SK-N-SH (cell line): Measurements from ENCODE around the gene CNPY2.

Experiments used
- ELF1 ChIP-seq: IDR thresholded peaks from 2 replicates; pipeline ENCODE4 v1.4.0; 2012
- EP300 ChIP-seq, 2 experiments: IDR thresholded peaks; 2 replicates each; pipeline versions ENCODE4 v1.4.0 to v1.6.1; 2012; ENCODE audit warnings: borderline replicate concordance in 1 of 2, low read depth in 1 of 2, low read length in 1 of 2
- FOXM1 ChIP-seq: IDR thresholded peaks from 2 replicates; pipeline ENCODE4 v1.4.0; 2012; ENCODE audit warnings: low read depth, mild to moderate bottlenecking
- MXI1 ChIP-seq: IDR thresholded peaks from 2 replicates; pipeline ENCODE4 v1.6.1; 2012; ENCODE audit warnings: mild to moderate bottlenecking, low read depth, low read length, improper control_type of control experiment
- NRF1 ChIP-seq: IDR thresholded peaks from 2 replicates; pipeline ENCODE4 v1.6.1; 2012; ENCODE audit warnings: low read depth, mild to moderate bottlenecking, low read length
- POLR2AphosphoS5 ChIP-seq: IDR thresholded peaks from 2 replicates; pipeline ENCODE4 v1.6.1; 2012; ENCODE audit warnings: low read depth, low read length
- RAD21 ChIP-seq: IDR thresholded peaks from 2 replicates; pipeline ENCODE4 v1.6.1; 2012; ENCODE audit warnings: mild to moderate bottlenecking, low read length
- RCOR1 ChIP-seq: fragments of 150-350 bp; IDR thresholded peaks from 2 replicates; pipeline ENCODE4 v1.6.1; 2017; ENCODE audit warnings: antibody characterized with exemption, low read length
- SIN3A ChIP-seq: IDR thresholded peaks from 2 replicates; pipeline ENCODE4 v1.6.1; 2012; ENCODE audit warnings: low read depth, mild to moderate bottlenecking, low read length, moderate library complexity, borderline replicate concordance
- TAF1 ChIP-seq: IDR thresholded peaks from 2 replicates; pipeline ENCODE4 v1.6.1; 2012; ENCODE audit warnings: low read depth, mild to moderate bottlenecking, low read length, moderate library complexity, borderline replicate concordance
- YY1 ChIP-seq: IDR thresholded peaks from 2 replicates; pipeline ENCODE4 v1.4.0; 2012; ENCODE audit warnings: low read depth, mild to moderate bottlenecking
- TF ChIP-seq, protein P1 (sequence below): fragments of 200-600 bp; sonication (generic); IDR thresholded peaks from 2 replicates; pipeline ENCODE4 v1.6.1; 2017; ENCODE audit warnings: antibody characterized with exemption, mild to moderate bottlenecking, moderate library complexity
- TF ChIP-seq, protein P2 (sequence below): IDR thresholded peaks from 2 replicates; pipeline ENCODE4 v1.4.0; 2012; ENCODE audit warnings: low read depth

DNA sequence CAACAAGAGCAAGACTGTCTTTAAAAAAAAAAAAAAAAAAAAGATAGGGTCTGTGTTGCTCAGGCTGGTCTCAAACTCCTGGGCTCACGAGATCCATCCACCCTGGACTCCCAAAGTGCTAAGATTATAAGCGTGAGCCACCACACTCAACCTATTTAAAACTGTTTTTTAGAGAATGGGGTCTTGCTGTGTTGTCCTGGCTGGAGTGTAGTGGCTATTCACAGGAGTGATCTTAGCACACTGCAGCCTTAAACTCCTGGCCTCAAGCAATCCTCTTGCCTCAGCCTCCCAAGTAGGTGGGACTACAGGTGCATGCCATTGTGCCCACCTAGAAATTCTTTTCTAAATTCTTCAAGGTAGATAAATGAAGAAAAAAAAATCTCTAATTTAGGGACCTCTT is 41.5 kb downstream of the CNPY2 start:
- TF ChIP-seq, protein P1, sequence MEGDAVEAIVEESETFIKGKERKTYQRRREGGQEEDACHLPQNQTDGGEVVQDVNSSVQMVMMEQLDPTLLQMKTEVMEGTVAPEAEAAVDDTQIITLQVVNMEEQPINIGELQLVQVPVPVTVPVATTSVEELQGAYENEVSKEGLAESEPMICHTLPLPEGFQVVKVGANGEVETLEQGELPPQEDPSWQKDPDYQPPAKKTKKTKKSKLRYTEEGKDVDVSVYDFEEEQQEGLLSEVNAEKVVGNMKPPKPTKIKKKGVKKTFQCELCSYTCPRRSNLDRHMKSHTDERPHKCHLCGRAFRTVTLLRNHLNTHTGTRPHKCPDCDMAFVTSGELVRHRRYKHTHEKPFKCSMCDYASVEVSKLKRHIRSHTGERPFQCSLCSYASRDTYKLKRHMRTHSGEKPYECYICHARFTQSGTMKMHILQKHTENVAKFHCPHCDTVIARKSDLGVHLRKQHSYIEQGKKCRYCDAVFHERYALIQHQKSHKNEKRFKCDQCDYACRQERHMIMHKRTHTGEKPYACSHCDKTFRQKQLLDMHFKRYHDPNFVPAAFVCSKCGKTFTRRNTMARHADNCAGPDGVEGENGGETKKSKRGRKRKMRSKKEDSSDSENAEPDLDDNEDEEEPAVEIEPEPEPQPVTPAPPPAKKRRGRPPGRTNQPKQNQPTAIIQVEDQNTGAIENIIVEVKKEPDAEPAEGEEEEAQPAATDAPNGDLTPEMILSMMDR: no peak
- no peak for TF ChIP-seq YY1
- TF ChIP-seq RAD21: no peak
- TF ChIP-seq, protein P2, sequence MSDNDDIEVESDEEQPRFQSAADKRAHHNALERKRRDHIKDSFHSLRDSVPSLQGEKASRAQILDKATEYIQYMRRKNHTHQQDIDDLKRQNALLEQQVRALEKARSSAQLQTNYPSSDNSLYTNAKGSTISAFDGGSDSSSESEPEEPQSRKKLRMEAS: no peak
- no peak for TF ChIP-seq RCOR1
- no peak for TF ChIP-seq POLR2AphosphoS5
- TF ChIP-seq TAF1: no peak
- TF ChIP-seq EP300 (IDR thresholded peaks at IDR 0.05; ENCODE audit: borderline replicate concordance in 1 of 2, low read depth in 1 of 2, low read length in 1 of 2): no peak
- no peak for TF ChIP-seq NRF1
- TF ChIP-seq MXI1: no peak
- no peak for TF ChIP-seq ELF1
- no peak for TF ChIP-seq FOXM1
- no peak for TF ChIP-seq SIN3A
